HepG2 (cell line): ENCODE measurements around the gene CDK13.

Source experiments
- BRCA1 ChIP-seq: sonication (generic); formaldehyde crosslinking; IDR thresholded peaks from 2 replicates; pipeline ENCODE4 v1.4.0; 2020; ENCODE audit warnings: missing genetic modification reagents
- CEBPB ChIP-seq: IDR thresholded peaks from 2 replicates; pipeline ENCODE4 v1.6.1; 2011; ENCODE audit warnings: low read depth, low read length, improper control_type of control experiment, borderline replicate concordance
- MAX ChIP-seq: IDR thresholded peaks from 2 replicates; pipeline ENCODE4 v1.6.1; 2012; ENCODE audit warnings: inconsistent platforms
- PRDM4 ChIP-seq: sonication (generic); formaldehyde crosslinking; IDR thresholded peaks from 2 replicates; pipeline ENCODE4 v1.9.0; 2021; ENCODE audit warnings: missing genetic modification reagents, borderline replicate concordance
- ZKSCAN8 ChIP-seq: IDR thresholded peaks from 2 replicates; pipeline ENCODE4 v1.6.1; 2016; ENCODE audit warnings: borderline replicate concordance, missing genetic modification reagents, missing compliant biosample characterization
- ZNF354B ChIP-seq: sonication (generic); formaldehyde crosslinking; IDR thresholded peaks from 2 replicates; pipeline ENCODE4 v1.8.0; 2022; ENCODE audit warnings: mild to moderate bottlenecking, missing genetic modification reagents
- ZZZ3 ChIP-seq: sonication (generic); formaldehyde crosslinking; IDR thresholded peaks from 2 replicates; pipeline ENCODE4 v1.4.0; 2020; ENCODE audit warnings: missing genetic modification reagents, mild to moderate bottlenecking, borderline replicate concordance

GRCh38 chr7:40098810-40099209 lies 148.8 kb downstream of the CDK13 start:
- TF ChIP-seq ZKSCAN8 (CRISPR knock-in tag) (no peak), BRCA1 (CRISPR knock-in tag) (no peak), ZNF354B (CRISPR knock-in tag) (no peak), MAX (no peak), PRDM4 (CRISPR knock-in tag) (no peak), CEBPB (no peak), ZZZ3 (no peak)
